Psoas muscle (tissue), 8 donors: Measurements from ENCODE around the gene KRTAP10-7. TPM values are rescaled to one million over a fixed set of nuclear protein-coding genes. Genes with fewer than 3 reads are reported as not detected.
"Not testable (repeated sequence)": the region's sequence is repeated elsewhere in the genome, so short reads cannot be mapped to it uniquely, and the experiment has no call there.

Experiments
- ATAC-seq, 4 donors: fragments of 200-7000 bp; cut with Tn5 transposase; one replicate each; pipeline ENCODE4 v1.9.1; 2020; ENCODE audit warnings: moderate library complexity in 3 of 4, mild to moderate bottlenecking in 2 of 4
- DNase-seq, 2 donors: peaks; one replicate each; pipeline ENCODE4 v3.0.0-alpha.2; 2020
- H3K27ac ChIP-seq: fragments of 200-600 bp; one replicate; pipeline ENCODE4 v1.8.0; 2022
- H3K27me3 ChIP-seq, 3 donors: fragments of 200-600 bp in 1 of 3; one replicate each; pipeline versions ENCODE4 v1.6.1 to v1.8.0; 2013 to 2022; ENCODE audit warnings: low read length in 2 of 3, mild to moderate bottlenecking in 2 of 3, moderate library complexity in 1 of 3; ENCODE audit not compliant: insufficient read depth in 3 of 3
- H3K36me3 ChIP-seq, 2 donors: fragments of 200-600 bp in 1 of 2; one replicate each; pipeline versions ENCODE4 v1.6.1 to v1.8.0; 2013 to 2022; ENCODE audit warnings: low read depth in 1 of 2, mild to moderate bottlenecking in 1 of 2, moderate library complexity in 1 of 2; ENCODE audit not compliant: insufficient read depth in 1 of 2
- H3K4me1 ChIP-seq: fragments of 200-600 bp; one replicate; pipeline ENCODE4 v1.8.0; 2022
- H3K4me3 ChIP-seq: fragments of 200-600 bp; one replicate; pipeline ENCODE4 v1.8.0; 2022; ENCODE audit warnings: mild to moderate bottlenecking
- H3K9me3 ChIP-seq: fragments of 200-600 bp; one replicate; pipeline ENCODE4 v1.8.0; 2022
- CTCF ChIP-seq: fragments of 200-600 bp; IDR thresholded peaks from one replicate; pipeline ENCODE4 v1.8.0; 2022; ENCODE audit warnings: antibody characterized with exemption
- WGBS, 3 donors: extraction: QIAGEN DNeasy Blood & Tissue Kit; methylation state at CpG; one replicate each; pipeline versions ENCODE4 v1.1.6 to v1.1.7; 2013; 5-methylcytosine and 5-hydroxymethylcytosine counted together
- intact Hi-C, 2 donors: fragments of 100-400 bp; cut with DNase I; formaldehyde crosslinking; loops; one replicate each; pipeline versions ENCODE4 v1.11.0 to v1.14.2; 2022
- polyA plus RNA-seq, 3 donors: library from polyadenylated mRNA; stranded (reverse); fragments of 200-250 nt; gene quantifications; one replicate each; pipeline ENCODE4 v1.2.3, GENCODE V29; 2013
- total RNA-seq, 4 donors: library from RNA; stranded (reverse); fragmentation: NEBNext Ultra II Directional in 2 of 4; extraction: Animal tissue kit (Norgen Biotek cat#: 25700) in 2 of 4; gene quantifications; one replicate each; pipeline versions ENCODE4 v1.2.1 to v1.2.4, GENCODE V29; 2021 to 2023
- donor health status: healthy with polysubstance abuse.
- donor health status: DM: no; HTN: no; CAD: no; lungs with moderate emphysema.
- donor health status: Bipolar disorder and iron deficiency.
- donor health status: healthy.
- donor health status: DM: yes; HTN: yes; CAD: no.
- donor health status: DM: no; HTN: no; CAD: no.
- donor health status: DM: no; HTN: no; CAD: no.
- donor health status: DM: yes; HTN: yes; CAD: no.

The KRTAP10-7 gene
- total and polyA plus RNA-seq, 7 donors, result not detected

- WGBS, 3 donors, result 69 to 74% (median 72%) methylated on average over 13 of the region's 13 CpGs
- no peak for TF ChIP-seq CTCF
- H3K27ac ChIP-seq, result no peak overlapping the region
- DNase-seq (no peak), ATAC-seq (no peak)
- H3K9me3 ChIP-seq, result no peaks in the 10 kb centered on the region
- intact Hi-C loops, result no loop called here
- no peaks in the 10 kb centered on the region for H3K36me3 ChIP-seq
- H3K27me3 ChIP-seq, result peaks cover 0 to 78% (median 13%) of the 10 kb centered on the region in 3 donors
- H3K4me1 ChIP-seq, result no peaks in the 10 kb centered on the region
- H3K4me3 ChIP-seq, result no peak overlapping the region
These were observed 45.1 kb upstream of the KRTAP10-7 start for GRCh38 chr21:44555200-44555875.

- H3K4me3 ChIP-seq, result no peak overlapping the region
- intact Hi-C loops, result no loop called here
- TF ChIP-seq CTCF, result no peak
- H3K4me1 ChIP-seq, result no peaks in the 10 kb centered on the region
- no peak for ATAC-seq
- no peaks in the 10 kb centered on the region for H3K36me3 ChIP-seq
- no peak for DNase-seq
- 63 to 68% (median 67%) methylated on average over 9 of the region's 9 CpGs for WGBS, 3 donors
- H3K27ac ChIP-seq, result no peak overlapping the region
- no peaks in the 10 kb centered on the region for H3K9me3 ChIP-seq
- peaks cover 0 to 62% (median 11%) of the 10 kb centered on the region in 3 donors for H3K27me3 ChIP-seq
These were observed 43.5 kb upstream of the KRTAP10-7 start for GRCh38 chr21:44556879-44557278.

GRCh38 chr21:44557491-44558328, 42.7 kb upstream of the KRTAP10-7 start:
- WGBS, 3 donors, result 21 to 32% (median 28%) methylated on average over 29 to 30 of the region's 30 CpGs

GRCh38 chr21:44558329-44558675, 42.1 kb upstream of the KRTAP10-7 start:
- WGBS, 3 donors, result 34 to 54% (median 35%) methylated on average over 5 to 10 of the region's 10 CpGs
- H3K4me3 ChIP-seq, H3K9me3 ChIP-seq, H3K4me1 ChIP-seq, intact Hi-C loops, H3K27ac ChIP-seq, H3K36me3 ChIP-seq, DNase-seq, ATAC-seq: not testable (repeated sequence)
- peaks cover 0 to 51% (median 8%) of the 10 kb centered on the region in 3 donors for H3K27me3 ChIP-seq

More at GRCh38 chr21:44557491-44558328, 42.7 kb upstream of the KRTAP10-7 start:
- DNase-seq (no peak), ATAC-seq (no peak)
- Histone ChIP-seq H3K27me3 (peaks cover 0 to 54% (median 10%) of the 10 kb centered on the region in 3 donors), H3K4me1 (no peaks in the 10 kb centered on the region), H3K9me3 (peaks cover 4% of the 10 kb centered on the region), H3K27ac (no peak overlapping the region), H3K4me3 (no peak overlapping the region), H3K36me3 (no peaks in the 10 kb centered on the region)
- TF ChIP-seq CTCF, result no peak
- intact Hi-C loops, result no loop called here

- Histone ChIP-seq H3K27ac (no peak within 1 kb of the TSS), H3K4me1 (no peaks in the 10 kb centered on the region), H3K9me3 (peaks cover 10% of the 10 kb centered on the region), H3K36me3 (no peaks in the 10 kb centered on the region), H3K27me3 (peaks cover 0 to 49% (median 8%) of the 10 kb centered on the region in 3 donors), H3K4me3 (no peak within 1 kb of the TSS)
- TF ChIP-seq CTCF, result no peak
- no peak for ATAC-seq
- intact Hi-C loops, result no loop called here
- no peak for DNase-seq
- WGBS, 3 donors, result 41 to 49% (median 44%) methylated on average over 5 of the region's 5 CpGs
These were observed 41.7 kb upstream of the KRTAP10-7 start, which contains the start of gene KRTAP10-3 for GRCh38 chr21:44558695-44559094. Gene KRTAP10-3, minus strand, starts transcription at chr21:44558795. Its CDS starts 80 bp downstream, at chr21:44558715.
